Measurements from ENCODE around the gene ACOX2.

DNA sequence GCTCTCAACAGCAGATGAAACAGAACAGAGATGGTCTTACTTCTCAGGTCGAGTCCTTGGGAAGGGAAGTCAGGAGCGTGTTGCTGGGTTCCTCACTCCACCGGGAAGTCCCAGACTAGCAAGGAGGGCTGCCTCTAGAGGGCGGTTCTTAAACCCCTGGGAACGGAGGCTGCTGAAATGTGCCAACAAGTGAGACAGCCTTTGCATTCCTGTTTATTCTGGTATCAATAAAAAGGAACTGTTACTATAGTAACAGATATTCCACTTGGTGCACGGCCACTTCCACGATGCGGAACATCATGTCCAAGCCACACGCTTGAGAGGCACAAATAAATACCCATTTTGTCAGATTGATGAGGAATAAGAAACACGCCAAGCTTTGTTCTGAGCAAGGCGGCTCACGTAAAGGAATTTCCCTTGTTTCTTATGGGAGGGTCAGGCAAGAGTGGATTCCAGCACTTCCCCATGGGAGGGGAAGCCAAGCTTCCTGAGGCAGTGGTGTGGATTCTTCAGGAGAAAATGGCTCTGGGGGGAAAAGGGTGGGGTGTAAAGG lies 40.4 kb upstream of the ACOX2 start, which contains the start of gene FAM107A:
- TF ChIP-seq, protein P1, sequence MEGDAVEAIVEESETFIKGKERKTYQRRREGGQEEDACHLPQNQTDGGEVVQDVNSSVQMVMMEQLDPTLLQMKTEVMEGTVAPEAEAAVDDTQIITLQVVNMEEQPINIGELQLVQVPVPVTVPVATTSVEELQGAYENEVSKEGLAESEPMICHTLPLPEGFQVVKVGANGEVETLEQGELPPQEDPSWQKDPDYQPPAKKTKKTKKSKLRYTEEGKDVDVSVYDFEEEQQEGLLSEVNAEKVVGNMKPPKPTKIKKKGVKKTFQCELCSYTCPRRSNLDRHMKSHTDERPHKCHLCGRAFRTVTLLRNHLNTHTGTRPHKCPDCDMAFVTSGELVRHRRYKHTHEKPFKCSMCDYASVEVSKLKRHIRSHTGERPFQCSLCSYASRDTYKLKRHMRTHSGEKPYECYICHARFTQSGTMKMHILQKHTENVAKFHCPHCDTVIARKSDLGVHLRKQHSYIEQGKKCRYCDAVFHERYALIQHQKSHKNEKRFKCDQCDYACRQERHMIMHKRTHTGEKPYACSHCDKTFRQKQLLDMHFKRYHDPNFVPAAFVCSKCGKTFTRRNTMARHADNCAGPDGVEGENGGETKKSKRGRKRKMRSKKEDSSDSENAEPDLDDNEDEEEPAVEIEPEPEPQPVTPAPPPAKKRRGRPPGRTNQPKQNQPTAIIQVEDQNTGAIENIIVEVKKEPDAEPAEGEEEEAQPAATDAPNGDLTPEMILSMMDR (conservative IDR thresholded peaks at IDR 0.05) = no peak
- no peak for TF ChIP-seq EZH2 (IDR thresholded peaks at IDR 0.05; ENCODE audit: low read depth)
